ENCODE measurements around the gene IFNK.

The IFNK gene

GRCh38 chr9:27563738-27564430 is 39.8 kb downstream of the IFNK start:
- Histone ChIP-seq H3K36me3 (ENCODE audit: control insufficient read depth, insufficient read depth, low read length, severe bottlenecking) (peaks cover 33% of the 10 kb centered on the region), H3K27me3 (replicated peaks; ENCODE audit: control insufficient read depth, insufficient read depth, low read length) (no peaks in the 10 kb centered on the region), H3K9ac (ENCODE audit: low read length) (no peak overlapping the region), H3K4me1 (ENCODE audit: control insufficient read depth, insufficient read depth, low read length) (peaks cover 16% of the 10 kb centered on the region), H3K9me3 (ENCODE audit: control insufficient read depth, low read length) (no peaks in the 10 kb centered on the region), H3K4me3 (ENCODE audit: low read length) (no peak overlapping the region)
- no peak for DNase-seq (ENCODE audit: low read depth)

GRCh38 chr9:27564670-27565069 is 40.6 kb downstream of the IFNK start:
- Histone ChIP-seq H3K4me3 (ENCODE audit: low read length) (no peak overlapping the region), H3K4me1 (ENCODE audit: control insufficient read depth, insufficient read depth, low read length) (peaks cover 16% of the 10 kb centered on the region), H3K9ac (ENCODE audit: low read length) (no peak overlapping the region)

GRCh38 chr9:27565696-27566095 is 41.6 kb downstream of the IFNK start:
- Histone ChIP-seq H3K36me3 (ENCODE audit: control insufficient read depth, insufficient read depth, low read length, severe bottlenecking) (peaks cover 21% of the 10 kb centered on the region), H3K9ac (ENCODE audit: low read length) (no peak overlapping the region), H3K4me1 (ENCODE audit: control insufficient read depth, insufficient read depth, low read length) (peaks cover 16% of the 10 kb centered on the region), H3K27me3 (replicated peaks; ENCODE audit: control insufficient read depth, insufficient read depth, low read length) (no peaks in the 10 kb centered on the region), H3K4me3 (ENCODE audit: low read length) (peak overlapping the region; percentile 23), H3K9me3 (ENCODE audit: control insufficient read depth, low read length) (no peaks in the 10 kb centered on the region)
- DNase-seq (ENCODE audit: low read depth), result no peak

More at GRCh38 chr9:27564670-27565069, 40.6 kb downstream of the IFNK start:
- H3K27me3 ChIP-seq (replicated peaks; ENCODE audit: control insufficient read depth, insufficient read depth, low read length), result no peaks in the 10 kb centered on the region
- H3K36me3 ChIP-seq (ENCODE audit: control insufficient read depth, insufficient read depth, low read length, severe bottlenecking), result peaks cover 31% of the 10 kb centered on the region
- DNase-seq (ENCODE audit: low read depth), result no peak
- H3K9me3 ChIP-seq (ENCODE audit: control insufficient read depth, low read length), result no peaks in the 10 kb centered on the region

GRCh38 chr9:27566118-27566517 is 42.0 kb downstream of the IFNK start:
- Histone ChIP-seq H3K9ac (ENCODE audit: low read length) (no peak overlapping the region), H3K4me3 (ENCODE audit: low read length) (peak overlapping the region; percentile 23), H3K27me3 (replicated peaks; ENCODE audit: control insufficient read depth, insufficient read depth, low read length) (no peaks in the 10 kb centered on the region), H3K9me3 (ENCODE audit: control insufficient read depth, low read length) (no peaks in the 10 kb centered on the region), H3K36me3 (ENCODE audit: control insufficient read depth, insufficient read depth, low read length, severe bottlenecking) (peaks cover 16% of the 10 kb centered on the region), H3K4me1 (ENCODE audit: control insufficient read depth, insufficient read depth, low read length) (peaks cover 16% of the 10 kb centered on the region)
- DNase-seq (ENCODE audit: low read depth), result peak; percentile 22

GRCh38 chr9:27569406-27569805 is 45.3 kb downstream of the IFNK start:
- Histone ChIP-seq H3K27me3 (replicated peaks; ENCODE audit: control insufficient read depth, insufficient read depth, low read length) (no peaks in the 10 kb centered on the region), H3K9me3 (ENCODE audit: control insufficient read depth, low read length) (no peaks in the 10 kb centered on the region), H3K4me3 (ENCODE audit: low read length) (no peak overlapping the region), H3K4me1 (ENCODE audit: control insufficient read depth, insufficient read depth, low read length) (peaks cover 29% of the 10 kb centered on the region), H3K36me3 (ENCODE audit: control insufficient read depth, insufficient read depth, low read length, severe bottlenecking) (peaks cover 4% of the 10 kb centered on the region), H3K9ac (ENCODE audit: low read length) (no peak overlapping the region)
- no peak for DNase-seq (ENCODE audit: low read depth)

GRCh38 chr9:27571011-27571410 is 46.9 kb downstream of the IFNK start:
- Histone ChIP-seq H3K9ac (ENCODE audit: low read length) (no peak overlapping the region), H3K36me3 (ENCODE audit: control insufficient read depth, insufficient read depth, low read length, severe bottlenecking) (peaks cover 4% of the 10 kb centered on the region), H3K4me1 (ENCODE audit: control insufficient read depth, insufficient read depth, low read length) (peaks cover 22% of the 10 kb centered on the region), H3K9me3 (ENCODE audit: control insufficient read depth, low read length) (no peaks in the 10 kb centered on the region), H3K4me3 (ENCODE audit: low read length) (no peak overlapping the region), H3K27me3 (replicated peaks; ENCODE audit: control insufficient read depth, insufficient read depth, low read length) (peaks cover 11% of the 10 kb centered on the region)
- DNase-seq (ENCODE audit: low read depth), result no peak

- H3K4me1 ChIP-seq (ENCODE audit: control insufficient read depth, insufficient read depth, low read length), result peaks cover 13% of the 10 kb centered on the region
- H3K36me3 ChIP-seq (ENCODE audit: control insufficient read depth, insufficient read depth, low read length, severe bottlenecking), result no peaks in the 10 kb centered on the region
- peaks cover 11% of the 10 kb centered on the region for H3K27me3 ChIP-seq (replicated peaks; ENCODE audit: control insufficient read depth, insufficient read depth, low read length)
- H3K9ac ChIP-seq (ENCODE audit: low read length), result peak overlapping the region; percentile 71
- H3K4me3 ChIP-seq (ENCODE audit: low read length), result peak overlapping the region; percentile 83
- DNase-seq (ENCODE audit: low read depth), result no peak
- no peaks in the 10 kb centered on the region for H3K9me3 ChIP-seq (ENCODE audit: control insufficient read depth, low read length)
These were observed 48.0 kb downstream of the IFNK start for GRCh38 chr9:27572061-27572460.

GRCh38 chr9:27572566-27572917 is 48.5 kb downstream of the IFNK start:
- no peak for DNase-seq (ENCODE audit: low read depth)
- Histone ChIP-seq H3K9me3 (ENCODE audit: control insufficient read depth, low read length) (no peaks in the 10 kb centered on the region), H3K36me3 (ENCODE audit: control insufficient read depth, insufficient read depth, low read length, severe bottlenecking) (no peaks in the 10 kb centered on the region), H3K4me3 (ENCODE audit: low read length) (peak overlapping the region; percentile 83), H3K4me1 (ENCODE audit: control insufficient read depth, insufficient read depth, low read length) (peaks cover 13% of the 10 kb centered on the region), H3K9ac (ENCODE audit: low read length) (peak overlapping the region; percentile 71), H3K27me3 (replicated peaks; ENCODE audit: control insufficient read depth, insufficient read depth, low read length) (peaks cover 11% of the 10 kb centered on the region)

GRCh38 chr9:27572918-27573633 is 49.0 kb downstream of the IFNK start, which contains the start of gene C9orf72:
Gene C9orf72 (minus strand): TSS chr9:27573481. CDS start chr9:27567120, 6,361 bp downstream.
- Histone ChIP-seq H3K4me3 (ENCODE audit: low read length) (peak within 1 kb of the TSS; percentile 83), H3K9ac (ENCODE audit: low read length) (peak within 1 kb of the TSS; percentile 83), H3K27me3 (replicated peaks; ENCODE audit: control insufficient read depth, insufficient read depth, low read length) (peaks cover 11% of the 10 kb centered on the region), H3K36me3 (ENCODE audit: control insufficient read depth, insufficient read depth, low read length, severe bottlenecking) (no peaks in the 10 kb centered on the region), H3K9me3 (ENCODE audit: control insufficient read depth, low read length) (peaks cover 1% of the 10 kb centered on the region), H3K4me1 (ENCODE audit: control insufficient read depth, insufficient read depth, low read length) (peaks cover 13% of the 10 kb centered on the region)
- DNase-seq (ENCODE audit: low read depth), result peak; percentile 87

GRCh38 chr9:27573634-27574590 is 49.8 kb downstream of the IFNK start:
- Histone ChIP-seq H3K27me3 (replicated peaks; ENCODE audit: control insufficient read depth, insufficient read depth, low read length) (peaks cover 11% of the 10 kb centered on the region), H3K4me3 (ENCODE audit: low read length) (peak overlapping the region; percentile 83), H3K4me1 (ENCODE audit: control insufficient read depth, insufficient read depth, low read length) (peaks cover 13% of the 10 kb centered on the region), H3K9ac (ENCODE audit: low read length) (peak overlapping the region; percentile 83), H3K9me3 (ENCODE audit: control insufficient read depth, low read length) (peaks cover 2% of the 10 kb centered on the region), H3K36me3 (ENCODE audit: control insufficient read depth, insufficient read depth, low read length, severe bottlenecking) (no peaks in the 10 kb centered on the region)
- peak; percentile 97 for DNase-seq (ENCODE audit: low read depth)
